HCT116 (cell line): ENCODE data around the gene ADARB2. TPM values are rescaled to one million over a fixed set of nuclear protein-coding genes. Genes with fewer than 3 reads are reported as not detected.

Experiments
- ATAC-seq: fragments of 200-7000 bp; cut with Tn5 transposase; 2 replicates; pipeline ENCODE4 v1.9.1; 2020; ENCODE audit warnings: mild to moderate bottlenecking, moderate library complexity
- BruUV-seq: library from RNA; stranded (reverse); fragments of 400-500 nt; replicated peaks from 2 replicates; lab custom pipeline; 2021; lab: Mats Ljungman, UMichigan
- CTCF ChIA-PET: fragments of 300-600 bp; sonication (Branson Sonifier 250); formaldehyde crosslinking; loops from one replicate; lab custom pipeline; 2021; ENCODE audit warnings: antibody characterized with exemption; lab: Charles Lee
- POLR2A ChIA-PET: fragments of 300-600, 350-600 bp; sonication (Branson Sonifier 250); formaldehyde crosslinking; loops from one replicate; lab custom pipeline; 2021; ENCODE audit warnings: antibody characterized with exemption; lab: Charles Lee
- RAD21 ChIA-PET, 2 experiments: fragments of 300-600 bp; sonication (Branson Sonifier 250); formaldehyde crosslinking; loops; one replicate each; lab custom pipeline; 2023; ENCODE audit warnings: low total read pairs in 2 of 2; ENCODE audit not compliant: uncharacterized antibody in 2 of 2, unreplicated experiment in 2 of 2, low non-redundant PET in 1 of 2; lab: Charles Lee
- DNase-seq: peaks from one replicate; pipeline ENCODE4 v3.0.0-alpha.2; 2010; ENCODE audit warnings: low read depth, low spot score
- H2AFZ ChIP-seq: fragments of 200-600 bp; shearing (Covaris generic), sonication (generic); 2 replicates; pipeline ENCODE4 v1.6.1; 2017; ENCODE audit warnings: low read depth, mixed run types, mixed read lengths, antibody characterized with exemption, low read length; ENCODE audit not compliant: poor library complexity, severe bottlenecking
- H3K27ac ChIP-seq: 2 replicates; pipeline ENCODE4 v1.5.1; 2012; ENCODE audit warnings: low read depth, low read length
- H3K27me3 ChIP-seq: fragments of 200-600 bp; sonication (generic); 2 replicates; pipeline ENCODE4 v1.6.1; 2016; ENCODE audit warnings: mixed run types, low read length, mixed read lengths; ENCODE audit not compliant: insufficient read depth
- H3K36me3 ChIP-seq, 2 experiments: fragments of 200-500 bp in 1 of 2; fragments of 200-600 bp in 1 of 2; sonication (Bioruptor generic) in 1 of 2; sonication (generic) in 1 of 2; 2 replicates each; pipeline versions ENCODE4 v1.5.1 to v1.6.1; 2014 to 2016; ENCODE audit warnings: low read length in 2 of 2, inconsistent platforms in 1 of 2, mixed read lengths in 1 of 2, mixed run types in 1 of 2; ENCODE audit not compliant: insufficient read depth in 2 of 2, control insufficient read depth in 1 of 2
- H3K4me1 ChIP-seq, 2 experiments: fragments of 200-600 bp in 1 of 2; sonication (generic) in 1 of 2; 2 replicates each; pipeline versions ENCODE4 v1.5.1 to v1.6.1; 2012 to 2017; ENCODE audit warnings: low read length in 2 of 2, inconsistent platforms in 1 of 2, mild to moderate bottlenecking in 1 of 2, mixed read lengths in 1 of 2, mixed run types in 1 of 2, moderate library complexity in 1 of 2; ENCODE audit not compliant: insufficient read depth in 2 of 2, control insufficient read depth in 1 of 2
- H3K4me2 ChIP-seq: fragments of 200-600 bp; sonication (generic); 2 replicates; pipeline ENCODE4 v1.6.1; 2017; ENCODE audit warnings: mixed run types, low read length, mixed read lengths
- H3K4me3 ChIP-seq, 2 experiments: fragments of 200-600 bp in 1 of 2; sonication (generic) in 1 of 2; replicated peaks in 1 of 2; 2 replicates each; pipeline ENCODE4 v1.5.1; 2011 to 2016; ENCODE audit warnings: low read length in 2 of 2, control low read depth in 1 of 2, low read depth in 1 of 2, mild to moderate bottlenecking in 1 of 2, mixed read lengths in 1 of 2, mixed run types in 1 of 2
- H3K79me2 ChIP-seq: fragments of 200-600 bp; sonication (generic); 2 replicates; pipeline ENCODE4 v1.6.1; 2017; ENCODE audit warnings: mild to moderate bottlenecking, mixed run types, low read length, moderate library complexity, mixed read lengths; ENCODE audit not compliant: insufficient read depth
- H3K9ac ChIP-seq: fragments of 200-600 bp; sonication (generic); 2 replicates; pipeline ENCODE4 v1.6.1; 2016; ENCODE audit warnings: low read length, mixed read lengths
- H3K9me2 ChIP-seq: fragments of 200-600 bp; sonication (generic), shearing (Covaris generic); 2 replicates; pipeline ENCODE4 v1.6.1; 2017; ENCODE audit warnings: mixed run types, mild to moderate bottlenecking, moderate library complexity; ENCODE audit not compliant: insufficient read depth
- H3K9me3 ChIP-seq, 2 experiments: fragments of 200-500 bp in 1 of 2; fragments of 200-600 bp in 1 of 2; sonication (Bioruptor generic) in 1 of 2; sonication (generic) in 1 of 2; 2 replicates each; pipeline ENCODE4 v1.6.1; 2014 to 2017; ENCODE audit warnings: low read length in 2 of 2, mixed read lengths in 2 of 2, inconsistent platforms in 1 of 2, low read depth in 1 of 2, mild to moderate bottlenecking in 1 of 2, mixed run types in 1 of 2, moderate library complexity in 1 of 2; ENCODE audit not compliant: control insufficient read depth in 1 of 2, insufficient read depth in 1 of 2
- H4K20me1 ChIP-seq: fragments of 200-600 bp; sonication (generic), shearing (Covaris generic); 2 replicates; pipeline ENCODE4 v1.6.1; 2017; ENCODE audit warnings: mixed run types, mild to moderate bottlenecking, moderate library complexity; ENCODE audit not compliant: insufficient read depth
- ATF3 ChIP-seq: IDR thresholded peaks from 2 replicates; pipeline ENCODE4 v1.6.1; 2012
- CEBPB ChIP-seq: IDR thresholded peaks from 2 replicates; pipeline ENCODE4 v1.6.1; 2012; ENCODE audit warnings: low read depth
- CTCF ChIP-seq, 3 experiments: fragments of 200-600 bp in 1 of 3; sonication (generic) in 1 of 3; IDR thresholded peaks in 2 of 3; conservative IDR thresholded peaks in 1 of 3; 2 replicates each; pipeline ENCODE4 v1.5.1; 2012 to 2017; ENCODE audit warnings: low read depth in 2 of 3, low read length in 2 of 3, antibody characterized with exemption in 1 of 3, borderline replicate concordance in 1 of 3, control low read depth in 1 of 3, mild to moderate bottlenecking in 1 of 3, mixed read lengths in 1 of 3, mixed run types in 1 of 3, moderate library complexity in 1 of 3; ENCODE audit not compliant: insufficient read depth in 1 of 3
- EGR1 ChIP-seq: IDR thresholded peaks from 2 replicates; pipeline ENCODE4 v1.6.1; 2012; ENCODE audit warnings: low read depth
- ELF1 ChIP-seq: IDR thresholded peaks from 2 replicates; pipeline ENCODE4 v1.6.1; 2012; ENCODE audit warnings: low read depth, borderline replicate concordance
- EZH2 ChIP-seq: fragments of 200-600 bp; sonication (generic); IDR thresholded peaks from 2 replicates; pipeline ENCODE4 v1.6.1; 2017; ENCODE audit warnings: antibody characterized with exemption, mixed run types
- FOSL1 ChIP-seq: IDR thresholded peaks from 2 replicates; pipeline ENCODE4 v1.6.1; 2012; ENCODE audit warnings: low read depth
- MAX ChIP-seq: IDR thresholded peaks from 2 replicates; pipeline ENCODE4 v1.6.1; 2012
- POLR2A ChIP-seq: IDR thresholded peaks from 2 replicates; pipeline ENCODE4 v1.7.0; 2011; ENCODE audit warnings: borderline replicate concordance; ENCODE audit not compliant: insufficient read depth, insufficient read length; ENCODE audit errors: extremely low read depth
- POLR2AphosphoS5 ChIP-seq: IDR thresholded peaks from 2 replicates; pipeline ENCODE4 v1.6.1; 2011; ENCODE audit warnings: mild to moderate bottlenecking, low read depth, low read length, moderate library complexity
- RAD21 ChIP-seq: IDR thresholded peaks from 2 replicates; pipeline ENCODE4 v1.6.1; 2012; ENCODE audit warnings: low read depth, mild to moderate bottlenecking
- REST ChIP-seq: IDR thresholded peaks from 2 replicates; pipeline ENCODE4 v1.6.1; 2012; ENCODE audit warnings: low read depth
- SP1 ChIP-seq: IDR thresholded peaks from 2 replicates; pipeline ENCODE4 v1.6.1; 2012; ENCODE audit warnings: low read depth
- TCF7L2 ChIP-seq: IDR thresholded peaks from 2 replicates; pipeline ENCODE4 v1.7.0; 2011; ENCODE audit warnings: borderline replicate concordance, inconsistent platforms; ENCODE audit not compliant: insufficient read depth, insufficient read length; ENCODE audit errors: extremely low read depth
- YY1 ChIP-seq: IDR thresholded peaks from 2 replicates; pipeline ENCODE4 v1.6.1; 2011; ENCODE audit warnings: low read length, low read depth, moderate library complexity, mild to moderate bottlenecking; ENCODE audit not compliant: insufficient replicate concordance; ENCODE audit errors: extremely low read depth
- ZBTB33 ChIP-seq: IDR thresholded peaks from 2 replicates; pipeline ENCODE4 v1.6.1; 2011; ENCODE audit warnings: mild to moderate bottlenecking, low read length, moderate library complexity; ENCODE audit not compliant: insufficient replicate concordance; ENCODE audit errors: extremely low read depth
- ZFX ChIP-seq: fragments of 450-650 bp; IDR thresholded peaks from 2 replicates; pipeline ENCODE4 v1.6.1; 2017
- ZNF274 ChIP-seq: fragments of 200-500 bp; sonication (Bioruptor generic); IDR thresholded peaks from 2 replicates; pipeline ENCODE4 v1.6.1; 2014; ENCODE audit warnings: mild to moderate bottlenecking, low read depth, low read length, inconsistent platforms
- intact Hi-C: fragments of 100-400 bp; cut with micrococcal nuclease; formaldehyde crosslinking; loops from 2 replicates; pipeline ENCODE4 v1.10.0; 2022
- total RNA-seq: library from RNA; stranded (reverse); gene quantifications from one replicate; pipeline ENCODE4 v1.2.1, GENCODE V29; 2021; ENCODE audit not compliant: unreplicated experiment

ADARB2 gene
- total RNA-seq, 1 experiment from 2014 or later = not detected

- TF ChIP-seq POLR2A (no peak), ZBTB33 (no peak), ZFX (no peak), FOSL1 (no peak), EGR1 (no peak), YY1 (no peak), RAD21 (no peak), TCF7L2 (no peak), MAX (no peak), ZNF274 (no peak), SP1 (no peak), ELF1 (no peak), EZH2 (no peak), CTCF (IDR thresholded peaks at IDR 0.05 in 2 of 3, conservative IDR thresholded peaks at IDR 0.05 in 1 of 3; ENCODE audit: borderline replicate concordance in 1 of 3, insufficient read depth in 1 of 3, low read depth in 2 of 3, low read length in 2 of 3) (no peak), CEBPB (no peak), ATF3 (no peak), POLR2AphosphoS5 (no peak), REST (no peak)
- intact Hi-C loops = no loop called here
- CTCF ChIA-PET = no interaction called here
- H3K27ac ChIP-seq = no peak overlapping the region
- ATAC-seq (no peak), DNase-seq (no peak)
- RAD21 ChIA-PET = no interaction called here
- H2AFZ ChIP-seq = no peak overlapping the region
- H3K27me3 ChIP-seq = 0 out of 2 replicates have a peak, but pooled peaks cover 13% of the 10 kb centered on the region
- no peak overlapping the region for H3K4me3 ChIP-seq
- BruUV-seq = no TSS peak
- H3K4me1 ChIP-seq = no peaks in the 10 kb centered on the region
- H3K9me2 ChIP-seq = no peaks in the 10 kb centered on the region
- H3K4me2 ChIP-seq = no peak overlapping the region
- no peaks in the 10 kb centered on the region for H3K9me3 ChIP-seq
- H4K20me1 ChIP-seq = no peaks in the 10 kb centered on the region
- H3K9ac ChIP-seq = no peak overlapping the region
- H3K36me3 ChIP-seq = no peaks in the 10 kb centered on the region
- POLR2A ChIA-PET = no interaction called here
- no peaks in the 10 kb centered on the region for H3K79me2 ChIP-seq
Measured at GRCh38 chr10:1551636-1552338, 185.5 kb downstream of the ADARB2 start.
